ENCODE measurements around the gene PDP2. TPM values are rescaled to one million over a fixed set of nuclear protein-coding genes. Genes with fewer than 3 reads are reported as not detected.

PDP2 gene
- total and polyA plus RNA-seq, 9 of the 15 experiments (the other 6 are each of a cell fraction or from before 2014, with no cell fraction given), result 2.5 to 24.3 (median 7.2) TPM

- intact Hi-C loops (cut with micrococcal nuclease), result no loop called here
- H3K27ac ChIP-seq (ENCODE audit: extremely low read depth, low read depth, low read length), result no peak overlapping the region
- ChIA-PET POLR2A (interaction anchor here (0.6 to 2.0 kb wide), 9 partner anchors 9 to 131 kb away, joined by 3 to 9 read pairs (median 4); partner anchors contain the start of gene DYNC1LI2), CTCF (ENCODE audit: low intra/inter-chr PET ratio) (no interaction called here)
- BruUV-seq (replicated peaks), result no TSS peak
- peak overlapping the region; percentile 85; the same call in 1 of the 2 replicates for H3K4me2 ChIP-seq (ENCODE audit: insufficient read depth, low read length)
- H3K4me3 ChIP-seq, result peak overlapping the region; percentile 25; the same call in 1 of the 2 replicates
- WGBS (ENCODE audit: insufficient coverage, low coverage, missing lambda C conversion rate), result 29% methylated on average over 8 of the region's 8 CpGs
- peaks cover 26 to 43% of the 10 kb centered on the region in 2 experiments for H3K4me1 ChIP-seq (replicated peaks in 1 of 2; ENCODE audit: control insufficient read depth in 2 of 2, insufficient read depth in 2 of 2, low read length in 2 of 2)
- H3K9ac ChIP-seq (ENCODE audit: insufficient read depth in 1 of 2, low read depth in 2 of 2, low read length in 2 of 2), result peak overlapping the region in 1 of 2 experiments; percentile 87; a peak in 2 of 4 replicates
- H3K79me2 ChIP-seq (ENCODE audit: control insufficient read depth, insufficient read depth, low read length), result peaks cover 20% of the 10 kb centered on the region
- H3K27me3 ChIP-seq (ENCODE audit: control insufficient read depth in 2 of 2, insufficient read depth in 2 of 2, low read length in 2 of 2), result no peaks in the 10 kb centered on the region
- in situ Hi-C loops (cut with MboI), result no loop called here
- DNase-seq (ENCODE audit: extremely low read depth in 1 of 4, low spot score in 3 of 4) (no peak), FAIRE-seq (no peak), ATAC-seq (no peak)
- H3K9me1 ChIP-seq (ENCODE audit: control insufficient read depth, insufficient read depth, low read length), result no peaks in the 10 kb centered on the region
- no peaks in the 10 kb centered on the region; the same call in none of the 2 replicates for H4K20me1 ChIP-seq (replicated peaks; ENCODE audit: control insufficient read depth, insufficient read depth, low read length)
- H3K9me3 ChIP-seq (replicated peaks; ENCODE audit: control insufficient read depth, insufficient read depth, low read depth, low read length), result no peaks in the 10 kb centered on the region
- H3K36me3 ChIP-seq (ENCODE audit: control insufficient read depth, insufficient read depth, low read length), result peaks cover 42% of the 10 kb centered on the region
- H2AFZ ChIP-seq (ENCODE audit: low read depth, low read length), result no peak overlapping the region
- TF ChIP-seq ZNF174 (CRISPR knock-in tag; IDR thresholded peaks at IDR 0.05), result no peak
- no peak for TF ChIP-seq BMI1 (IDR thresholded peaks at IDR 0.05; ENCODE audit: low read length)
- no peak for TF ChIP-seq SMAD1 (IDR thresholded peaks at IDR 0.05; ENCODE audit: low read depth, low read length, partially characterized antibody)
- TF ChIP-seq IRF2 (CRISPR knock-in tag; IDR thresholded peaks at IDR 0.05), result no peak
- no peak for TF ChIP-seq ERF (CRISPR knock-in tag; IDR thresholded peaks at IDR 0.05)
- TF ChIP-seq HEY1 (CRISPR knock-in tag; IDR thresholded peaks at IDR 0.05; ENCODE audit: borderline replicate concordance), result no peak
- TF ChIP-seq FOXA1 (IDR thresholded peaks at IDR 0.05; ENCODE audit: borderline replicate concordance), result no peak
- no peak for TF ChIP-seq KLF16 (IDR thresholded peaks at IDR 0.05)
- no peak for TF ChIP-seq NELFE (IDR thresholded peaks at IDR 0.05; ENCODE audit: insufficient read depth, insufficient read length)
- TF ChIP-seq ELF2 (CRISPR knock-in tag; IDR thresholded peaks at IDR 0.05), result no peak
- no peak for TF ChIP-seq ATF7 (IDR thresholded peaks at IDR 0.05)
- TF ChIP-seq SMARCA5 (IDR thresholded peaks at IDR 0.05), result no peak
- TF ChIP-seq CBFA2T2 (conservative IDR thresholded peaks at IDR 0.05), result peak; percentile 35; the same call in 1 of the 2 replicates
- no peak for TF ChIP-seq TSC22D4 (tag; IDR thresholded peaks at IDR 0.05)
- no peak for TF ChIP-seq GABPA (tag; conservative IDR thresholded peaks at IDR 0.05; ENCODE audit: low read depth)
- no peak for TF ChIP-seq CBX1 (IDR thresholded peaks at IDR 0.05; ENCODE audit: low read depth)
- no peak for TF ChIP-seq ZNF3 (CRISPR knock-in tag; IDR thresholded peaks at IDR 0.05)
- no peak for TF ChIP-seq ETS1 (conservative IDR thresholded peaks at IDR 0.05; ENCODE audit: control insufficient read depth, low read depth, low read length)
- peak; percentile 65; the same call in 1 of the 2 replicates for TF ChIP-seq NFE2 (IDR thresholded peaks at IDR 0.05; ENCODE audit: low read depth)
- TF ChIP-seq POLR2H (tag; IDR thresholded peaks at IDR 0.05; ENCODE audit: low read depth), result no peak
- no peak for TF ChIP-seq DDX20 (tag; IDR thresholded peaks at IDR 0.05; ENCODE audit: low read depth)
- peak; percentile 48 for TF ChIP-seq ARID1B (IDR thresholded peaks at IDR 0.05)
- TF ChIP-seq FIP1L1 (IDR thresholded peaks at IDR 0.05; ENCODE audit: low read depth, low read length, poor library complexity, severe bottlenecking), result no peak
- TF ChIP-seq HOMEZ (CRISPR knock-in tag; IDR thresholded peaks at IDR 0.05), result no peak
Measured at GRCh38 chr16:66881964-66882508, 1.7 kb downstream of the PDP2 start.

Measured in K562 (cell line).